HG03139 (cell line): ENCODE results near the gene COA8.

Experiments used
- ATAC-seq: cut with Tn5 transposase; IDR thresholded peaks from one replicate; pipeline ENCODE4 v1.9.1; 2021; ENCODE audit not compliant: unreplicated experiment

COA8 gene

GRCh38 chr14:103535891-103536565 is 26.7 kb upstream of the COA8 start:
- no peak for ATAC-seq

DNA sequence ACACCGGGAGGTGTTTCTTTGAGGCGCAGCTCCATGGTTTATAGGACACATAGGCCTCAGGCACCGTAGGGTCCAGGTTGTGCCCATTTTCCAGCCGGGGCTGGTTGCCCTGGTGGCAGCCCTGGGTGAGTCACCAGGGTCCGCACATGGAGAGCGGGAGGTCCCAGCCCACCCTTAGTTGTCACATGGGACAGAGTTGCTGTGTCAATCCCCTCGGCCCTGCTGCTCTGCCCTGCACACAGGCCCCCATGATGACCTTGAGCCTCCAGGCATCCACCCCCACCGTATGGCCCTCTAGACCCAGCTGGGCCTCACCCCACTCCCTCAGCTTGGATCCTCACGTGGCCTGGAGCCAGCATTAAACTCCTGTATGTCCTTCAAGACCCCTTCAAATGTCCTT is 26.1 kb upstream of the COA8 start:
- ATAC-seq, result no peak

- no peak for ATAC-seq
Measured at GRCh38 chr14:103537175-103537990, 25.4 kb upstream of the COA8 start.

DNA sequence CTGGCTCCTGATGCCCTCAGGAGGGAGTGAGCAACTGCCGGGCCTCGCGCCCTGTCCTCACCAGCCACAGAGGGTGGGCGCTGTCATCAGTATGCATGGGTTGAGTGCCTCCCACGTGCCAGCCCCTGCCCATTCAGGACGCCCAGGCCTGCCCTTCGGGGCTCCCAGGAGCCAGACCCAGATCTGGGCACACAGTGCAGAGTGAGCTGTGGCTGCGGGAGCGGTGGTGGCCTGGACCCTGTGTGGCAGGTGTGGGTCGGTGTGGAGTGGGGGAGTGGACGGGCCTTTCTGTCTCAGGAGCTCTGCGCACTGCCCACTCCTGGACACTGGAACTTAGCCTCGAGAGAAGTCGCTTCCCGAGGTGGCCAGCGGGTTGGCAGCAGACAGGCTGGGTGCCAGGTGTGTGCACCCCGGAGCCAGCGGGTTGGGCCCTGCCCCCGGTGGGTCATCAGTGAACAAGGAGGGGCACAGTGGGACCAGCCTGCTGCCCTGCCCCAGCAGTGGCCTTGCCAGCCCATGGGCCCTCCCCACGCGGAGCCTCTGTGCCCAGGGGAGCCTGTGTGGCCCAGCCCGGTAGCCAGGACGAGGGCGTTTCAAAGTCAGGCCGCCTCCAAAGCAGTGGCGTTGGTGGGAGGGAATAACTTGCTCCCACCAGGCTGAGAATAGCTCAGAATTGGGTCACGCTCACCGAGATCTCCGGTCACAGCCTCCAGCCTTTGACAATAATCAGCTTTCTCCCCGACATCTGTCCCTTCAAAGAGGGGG is 24.3 kb upstream of the COA8 start:
- ATAC-seq, result no peak

DNA sequence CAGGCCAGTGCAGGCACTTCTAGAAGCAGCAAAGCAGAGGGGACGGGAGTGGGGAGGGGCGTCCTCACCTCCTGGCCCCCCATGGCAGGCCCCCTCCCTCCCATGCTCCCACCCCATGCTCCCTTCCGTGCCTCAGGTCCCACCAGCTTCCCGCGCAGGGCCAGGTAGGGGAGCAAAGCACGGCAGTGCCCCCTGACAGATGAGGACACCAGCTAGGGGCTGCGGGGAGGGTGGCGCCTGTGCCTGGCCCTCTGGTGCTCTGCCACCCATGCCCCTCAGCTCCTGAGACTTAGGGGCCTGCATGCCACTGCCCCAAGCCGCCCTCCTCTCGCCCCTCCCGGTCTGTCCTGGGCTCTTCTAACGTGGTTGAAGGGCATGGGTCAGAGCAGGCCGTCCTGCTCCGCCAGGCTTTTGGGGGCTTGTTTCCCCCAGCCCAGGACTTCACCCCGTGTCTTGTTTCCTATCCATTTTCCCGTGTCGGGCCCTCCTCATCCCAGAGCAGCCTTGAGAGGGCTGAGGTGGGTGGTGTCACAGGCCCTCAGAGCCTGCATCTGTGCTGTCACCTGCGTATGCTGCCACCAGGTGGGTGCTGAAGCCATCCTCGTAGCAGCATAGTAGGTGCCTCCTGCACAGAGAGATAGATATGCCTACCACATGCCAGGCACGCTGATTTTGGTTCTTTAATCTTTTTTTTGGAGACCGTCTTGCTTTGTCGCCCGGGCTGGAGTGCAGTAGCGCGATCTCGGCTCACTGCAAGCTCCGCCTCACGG is 23.5 kb upstream of the COA8 start:
- ATAC-seq, result no peak

GRCh38 chr14:103540821-103541708 is 21.7 kb upstream of the COA8 start:
- no peak for ATAC-seq

GRCh38 chr14:103541709-103542604 is 20.8 kb upstream of the COA8 start:
- ATAC-seq, result no peak

- no peak for ATAC-seq
Measured at GRCh38 chr14:103542605-103543088, 20.1 kb upstream of the COA8 start.

GRCh38 chr14:103543140-103543539 is 19.6 kb upstream of the COA8 start:
- no peak for ATAC-seq

DNA sequence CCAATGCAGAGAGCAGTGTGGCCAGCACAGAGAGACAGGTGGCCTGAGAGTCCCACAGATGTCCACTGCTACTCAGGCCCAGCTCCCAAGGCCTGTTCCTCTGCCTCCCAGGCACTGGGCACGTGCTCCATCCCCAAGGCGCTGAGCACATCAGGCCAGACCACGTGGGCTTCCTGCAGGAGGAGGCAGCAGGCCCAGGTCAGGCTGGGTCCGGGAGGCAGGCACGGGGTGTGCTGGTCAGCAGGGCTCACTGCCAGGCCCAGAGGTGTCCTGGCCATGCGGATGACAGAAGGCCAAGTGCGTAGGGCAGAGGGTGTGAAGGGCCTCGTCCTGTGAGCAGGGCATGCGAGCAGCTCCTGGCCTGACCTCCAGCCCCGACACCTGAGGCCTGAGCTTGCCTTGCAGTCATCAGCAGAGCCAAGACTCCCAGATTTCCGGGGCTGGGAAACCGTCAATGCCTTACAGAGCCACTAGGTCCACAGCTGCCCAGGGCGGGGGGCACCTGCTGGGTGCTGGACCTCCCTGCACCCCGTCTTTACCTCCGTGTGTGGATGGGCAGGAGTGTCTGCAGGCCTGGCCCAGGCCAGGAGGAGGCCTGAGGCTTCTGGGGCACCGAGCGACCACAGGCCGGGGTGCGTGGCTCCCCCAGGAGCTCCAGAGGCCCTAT is 18.9 kb upstream of the COA8 start:
- no peak for ATAC-seq

GRCh38 chr14:103544388-103545218 is 18.2 kb upstream of the COA8 start:
- no peak for ATAC-seq

DNA sequence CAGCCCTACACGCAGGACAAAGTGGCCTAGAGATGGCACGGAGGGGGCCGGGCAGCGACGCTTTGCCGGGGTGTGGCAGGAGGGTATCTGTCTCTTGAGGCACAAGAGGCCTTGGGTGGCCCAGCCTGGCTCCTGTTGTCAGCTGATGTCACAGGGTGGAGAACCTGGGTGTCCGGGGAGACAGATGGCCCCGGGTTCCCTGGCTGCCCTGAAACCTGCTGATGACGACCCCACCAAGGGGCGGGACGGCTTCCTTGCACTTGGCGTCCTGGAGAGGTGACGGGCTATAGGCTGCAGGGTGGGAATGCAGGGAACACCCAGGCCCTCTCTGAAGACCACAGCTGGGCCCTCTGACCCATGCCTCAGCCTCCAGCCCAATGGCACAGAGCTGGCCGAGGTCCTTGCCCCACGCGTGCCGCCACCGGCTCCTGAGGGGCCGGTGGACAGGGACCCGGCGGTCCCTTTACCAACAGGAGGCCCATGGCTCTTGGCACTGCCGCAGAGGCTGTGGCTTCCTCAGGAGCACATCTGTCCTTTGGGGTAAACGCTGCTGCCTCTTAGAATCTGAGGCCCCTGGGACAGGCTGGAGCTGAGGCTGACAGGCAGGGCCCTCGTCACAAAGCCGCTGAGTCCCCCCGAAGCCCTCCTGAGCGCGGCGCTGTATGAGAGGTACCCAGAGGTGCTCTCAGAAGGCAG is 17.4 kb upstream of the COA8 start:
- ATAC-seq, result no peak

DNA sequence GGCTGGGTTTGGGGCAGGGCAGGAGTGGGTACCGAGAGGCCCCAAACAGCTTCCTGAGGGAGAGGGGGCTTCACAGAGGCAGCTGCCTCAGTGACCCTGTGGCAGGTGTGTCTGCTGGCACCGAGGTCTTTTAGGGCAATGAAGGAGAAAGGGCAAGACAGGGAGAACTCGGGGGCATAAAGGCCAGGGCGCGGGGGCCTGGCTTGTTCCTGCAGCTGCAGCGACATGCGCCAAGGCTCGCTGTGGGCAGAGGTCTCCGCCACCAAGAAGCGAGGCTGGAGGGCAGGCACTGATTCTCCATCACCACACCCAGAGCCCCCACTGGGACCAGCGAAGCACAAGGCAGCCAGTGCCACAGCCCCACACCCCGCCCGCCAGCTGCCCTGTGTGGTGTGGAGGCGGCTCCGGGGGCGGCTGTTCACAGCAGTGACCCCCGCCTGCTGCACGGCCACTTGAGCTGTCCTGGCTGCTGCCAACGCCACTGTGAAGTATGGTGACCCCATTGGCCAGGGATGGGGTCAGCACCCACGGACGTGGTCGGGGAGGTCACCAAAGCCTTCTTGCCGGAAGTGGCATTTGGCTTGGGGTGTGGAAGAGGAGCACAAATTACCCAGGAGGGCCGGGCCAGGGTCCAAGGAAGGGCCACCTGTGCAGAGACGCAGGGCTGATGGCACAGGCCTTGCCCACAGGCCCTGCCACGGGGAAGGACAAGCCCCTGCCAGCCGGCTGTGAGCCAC is 16.7 kb upstream of the COA8 start:
- no peak for ATAC-seq

DNA sequence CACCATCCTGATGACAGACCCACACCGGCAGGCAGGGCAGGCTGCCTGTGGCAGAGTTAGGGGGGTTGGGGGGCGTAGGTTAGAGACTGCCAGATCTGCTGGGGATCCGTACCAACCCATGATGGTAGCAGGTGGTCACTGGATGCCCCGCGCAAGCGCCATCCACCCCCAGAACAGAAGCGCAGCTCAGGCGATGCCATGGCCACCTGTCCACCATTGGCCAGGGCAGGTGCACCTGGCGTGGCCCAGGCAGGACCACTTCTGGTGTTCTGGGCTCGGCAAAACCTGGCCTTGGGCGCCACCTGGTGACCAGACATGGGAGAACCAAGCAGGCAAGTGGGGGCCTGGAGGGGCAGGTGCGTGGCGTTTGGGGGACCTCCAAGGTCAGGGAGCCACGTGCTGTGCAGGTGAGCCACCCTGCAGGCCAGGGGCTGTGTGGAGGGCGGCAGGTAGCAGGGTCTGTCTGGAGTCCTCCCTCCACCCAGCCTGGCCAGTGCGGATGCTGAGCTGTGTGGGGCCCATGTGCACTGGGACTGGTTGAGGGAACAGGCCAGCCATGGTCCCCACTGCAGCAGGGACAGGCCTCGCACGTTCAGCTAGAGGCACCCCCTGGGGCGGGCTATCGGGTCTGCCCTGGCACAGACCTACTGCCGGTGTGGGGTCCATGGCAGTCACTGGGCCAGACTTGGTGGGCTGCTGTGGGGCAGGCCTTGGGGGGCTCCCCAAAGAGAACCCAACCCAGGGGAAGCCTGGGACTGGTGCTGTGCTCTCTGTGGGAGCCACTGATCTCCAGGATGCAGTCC is 15.9 kb upstream of the COA8 start:
- ATAC-seq, result no peak

GRCh38 chr14:103547455-103547940 is 15.3 kb upstream of the COA8 start:
- no peak for ATAC-seq
